Calu3 (cell line): Measurements from ENCODE around the gene DNM1. TPM values are rescaled to one million over a fixed set of nuclear protein-coding genes. Genes with fewer than 3 reads are reported as not detected.

ENCODE experiments used
- BruUV-seq: library from RNA; stranded (reverse); fragments of 400-500 nt; replicated peaks from 2 replicates; lab custom pipeline; 2021; lab: Mats Ljungman, UMichigan
- CTCF ChIA-PET: fragments of 300-600 bp; sonication (Branson Sonifier 250); formaldehyde crosslinking; loops from one replicate; lab custom pipeline; 2022; ENCODE audit warnings: antibody characterized with exemption; lab: Charles Lee
- DNase-seq: peaks from one replicate; pipeline ENCODE4 v3.0.0; 2022
- H3K27ac Mint-ChIP-seq: one replicate; pipeline ENCODE4 v1.8.0; 2022; ENCODE audit warnings: mixed read lengths; ENCODE audit not compliant: unreplicated experiment
- H3K27me3 Mint-ChIP-seq: one replicate; pipeline ENCODE4 v1.8.0; 2022; ENCODE audit warnings: mixed read lengths; ENCODE audit not compliant: unreplicated experiment
- H3K36me3 Mint-ChIP-seq: one replicate; pipeline ENCODE4 v1.8.0; 2022; ENCODE audit warnings: mild to moderate bottlenecking, moderate library complexity, mixed read lengths; ENCODE audit not compliant: insufficient read depth, unreplicated experiment
- H3K4me1 Mint-ChIP-seq: one replicate; pipeline ENCODE4 v1.8.0; 2022; ENCODE audit warnings: mild to moderate bottlenecking, low read depth, mixed read lengths; ENCODE audit not compliant: unreplicated experiment
- H3K4me3 Mint-ChIP-seq: one replicate; pipeline ENCODE4 v1.8.0; 2022; ENCODE audit warnings: mild to moderate bottlenecking, low read depth, moderate library complexity, mixed read lengths; ENCODE audit not compliant: unreplicated experiment
- H3K9me3 Mint-ChIP-seq: one replicate; pipeline ENCODE4 v1.8.0; 2022; ENCODE audit warnings: low read depth, mixed read lengths; ENCODE audit not compliant: unreplicated experiment
- CTCF ChIP-seq: fragments of 200-600 bp; IDR thresholded peaks from one replicate; pipeline ENCODE4 v1.8.0; 2022; ENCODE audit warnings: antibody characterized with exemption; ENCODE audit not compliant: unreplicated experiment
- intact Hi-C: fragments of 100-400 bp; cut with micrococcal nuclease; formaldehyde crosslinking; loops from one replicate; pipeline ENCODE4 v1.10.0; 2022; ENCODE audit not compliant: unreplicated experiment
- total RNA-seq: library from RNA; stranded (reverse); gene quantifications from 2 replicates; pipeline ENCODE4 v1.2.3, GENCODE V29; 2022

The DNM1 gene
- total RNA-seq, 1 experiment from 2014 or later: 40.0 TPM

GRCh38 chr9:128213746-128214497 lies 10.7 kb downstream of the DNM1 start:
- Mint-ChIP-seq H3K27ac (no peak overlapping the region), H3K4me3 (no peak overlapping the region), H3K4me1 (peaks cover 23% of the 10 kb centered on the region), H3K36me3 (peaks cover 16% of the 10 kb centered on the region), H3K9me3 (no peaks in the 10 kb centered on the region), H3K27me3 (no peaks in the 10 kb centered on the region)
- no peak for DNase-seq
- no TSS peak for BruUV-seq
- intact Hi-C loops: no loop called here
- CTCF ChIA-PET: no interaction called here
- no peak for TF ChIP-seq CTCF

GRCh38 chr9:128214571-128215490 lies 11.7 kb downstream of the DNM1 start:
- CTCF ChIA-PET: no interaction called here
- intact Hi-C loops: no loop called here
- H3K27ac Mint-ChIP-seq: no peak overlapping the region
- no peaks in the 10 kb centered on the region for H3K9me3 Mint-ChIP-seq
- no TSS peak for BruUV-seq
- peak; percentile 36 for DNase-seq
- no peaks in the 10 kb centered on the region for H3K27me3 Mint-ChIP-seq
- H3K4me1 Mint-ChIP-seq: peaks cover 23% of the 10 kb centered on the region
- TF ChIP-seq CTCF: no peak
- peaks cover 16% of the 10 kb centered on the region for H3K36me3 Mint-ChIP-seq
- no peak overlapping the region for H3K4me3 Mint-ChIP-seq

GRCh38 chr9:128215491-128216409 lies 12.6 kb downstream of the DNM1 start:
- no peak for DNase-seq
- CTCF ChIA-PET: no interaction called here
- peaks cover 16% of the 10 kb centered on the region for H3K36me3 Mint-ChIP-seq
- intact Hi-C loops: no loop called here
- no TSS peak for BruUV-seq
- H3K4me3 Mint-ChIP-seq: no peak overlapping the region
- no peak for TF ChIP-seq CTCF
- no peak overlapping the region for H3K27ac Mint-ChIP-seq
- H3K4me1 Mint-ChIP-seq: peaks cover 19% of the 10 kb centered on the region
- H3K27me3 Mint-ChIP-seq: no peaks in the 10 kb centered on the region
- H3K9me3 Mint-ChIP-seq: no peaks in the 10 kb centered on the region
